ENCODE data around the gene MINDY4B. TPM values are rescaled to one million over a fixed set of nuclear protein-coding genes. Genes with fewer than 3 reads are reported as not detected.

MINDY4B gene
- not detected for total RNA-seq

- Histone ChIP-seq H3K36me3 (replicated peaks in 1 of 2; ENCODE audit: insufficient read depth in 1 of 2, low read depth in 2 of 2) (no peaks in the 10 kb centered on the region), H3K27ac (no peak within 1 kb of the TSS), H3K4me3 (no peak within 1 kb of the TSS), H3K9me3 (no peaks in the 10 kb centered on the region), H3K27me3 (no peaks in the 10 kb centered on the region), H3K4me1 (no peaks in the 10 kb centered on the region)
- ATAC-seq (no peak), DNase-seq (no peak)
- 80 to 83% methylated on average over 4 of the region's 4 CpGs for WGBS, 2 donors
- intact Hi-C loops (cut with DNase I), result no loop called here
- TF ChIP-seq CTCF (IDR thresholded peaks at IDR 0.05) (no peak), POLR2A (IDR thresholded peaks at IDR 0.05) (no peak)
Measured at GRCh38 chr3:150905339-150905738, at the start of gene MINDY4B. Gene MINDY4B, minus strand, starts transcription at chr3:150905439. Its CDS starts 0 bp downstream, at chr3:150905439.

- Histone ChIP-seq H3K27me3 (no peaks in the 10 kb centered on the region), H3K4me3 (no peak overlapping the region), H3K36me3 (replicated peaks in 1 of 2; ENCODE audit: insufficient read depth in 1 of 2, low read depth in 2 of 2) (no peaks in the 10 kb centered on the region), H3K9me3 (no peaks in the 10 kb centered on the region), H3K27ac (no peak overlapping the region), H3K4me1 (no peaks in the 10 kb centered on the region)
- no peak for ATAC-seq
- intact Hi-C loops (cut with DNase I), result no loop called here
- TF ChIP-seq CTCF (IDR thresholded peaks at IDR 0.05), result no peak
- no peak for TF ChIP-seq POLR2A (IDR thresholded peaks at IDR 0.05)
- 79 to 81% methylated on average over 13 of the region's 13 CpGs for WGBS, 2 donors
- DNase-seq, result no peak
Measured at GRCh38 chr3:150951923-150952322, 46.7 kb upstream of the MINDY4B start.

- ATAC-seq, result no peak
- no peak for DNase-seq
- TF ChIP-seq POLR2A (IDR thresholded peaks at IDR 0.05) (no peak), CTCF (IDR thresholded peaks at IDR 0.05) (no peak)
- Histone ChIP-seq H3K9me3 (no peaks in the 10 kb centered on the region), H3K4me1 (no peaks in the 10 kb centered on the region), H3K27me3 (no peaks in the 10 kb centered on the region), H3K36me3 (replicated peaks in 1 of 2; ENCODE audit: insufficient read depth in 1 of 2, low read depth in 2 of 2) (no peaks in the 10 kb centered on the region), H3K27ac (no peak overlapping the region), H3K4me3 (no peak overlapping the region)
- intact Hi-C loops (cut with DNase I), result no loop called here
- 55 to 56% methylated on average over 3 of the region's 3 CpGs for WGBS, 2 donors
Measured at GRCh38 chr3:150945226-150946032, 40.2 kb upstream of the MINDY4B start.

DNA sequence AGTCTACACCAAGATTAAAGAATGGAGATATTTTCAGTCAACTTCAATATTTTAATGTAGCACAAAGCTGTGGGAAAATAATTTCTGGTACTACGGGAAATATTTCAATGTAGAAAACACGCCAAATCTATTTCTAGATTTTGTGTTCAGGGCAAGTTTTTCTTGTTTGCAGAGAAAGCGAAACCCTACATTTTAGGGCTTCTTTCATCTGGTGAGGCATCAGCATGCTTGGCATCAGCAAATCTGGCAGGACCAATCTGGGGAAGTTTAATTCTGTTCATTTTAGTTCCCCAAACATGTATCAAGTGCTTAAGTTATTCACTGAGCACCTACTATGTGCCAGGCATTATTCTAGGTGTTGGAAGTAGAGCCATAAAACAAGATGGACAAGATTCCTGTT, 37.0 kb upstream of the MINDY4B start:
- intact Hi-C loops (cut with DNase I), result no loop called here
- DNase-seq (no peak), ATAC-seq (no peak)
- Histone ChIP-seq H3K27me3 (no peaks in the 10 kb centered on the region), H3K9me3 (no peaks in the 10 kb centered on the region), H3K36me3 (replicated peaks in 1 of 2; ENCODE audit: insufficient read depth in 1 of 2, low read depth in 2 of 2) (no peaks in the 10 kb centered on the region), H3K27ac (no peak overlapping the region), H3K4me3 (no peak overlapping the region), H3K4me1 (no peaks in the 10 kb centered on the region)
- TF ChIP-seq CTCF (IDR thresholded peaks at IDR 0.05), result no peak
- TF ChIP-seq POLR2A (IDR thresholded peaks at IDR 0.05), result no peak
- 52 to 53% methylated on average over 3 of the region's 3 CpGs for WGBS, 2 donors

- TF ChIP-seq CTCF (IDR thresholded peaks at IDR 0.05) (no peak), POLR2A (IDR thresholded peaks at IDR 0.05) (no peak)
Measured at GRCh38 chr3:150936693-150937092, 31.5 kb upstream of the MINDY4B start.

More at GRCh38 chr3:150936693-150937092, 31.5 kb upstream of the MINDY4B start:
- ATAC-seq (no peak), DNase-seq (no peak)
- 39 to 46% methylated on average over 2 of the region's 2 CpGs for WGBS, 2 donors
- H3K4me3 ChIP-seq, result no peak overlapping the region
- H3K4me1 ChIP-seq, result no peaks in the 10 kb centered on the region
- H3K9me3 ChIP-seq, result no peaks in the 10 kb centered on the region
- H3K36me3 ChIP-seq (replicated peaks in 1 of 2; ENCODE audit: insufficient read depth in 1 of 2, low read depth in 2 of 2), result no peaks in the 10 kb centered on the region
- intact Hi-C loops (cut with DNase I), result loop anchor here (10.0 kb wide), 1 partner anchor 208 kb away; no protein-coding TSS in a partner anchor
- H3K27me3 ChIP-seq, result no peaks in the 10 kb centered on the region
- H3K27ac ChIP-seq, result no peak overlapping the region
